Measurements from ENCODE around the gene CPED1.

- peak; percentile 63 to 81 (median 70) for TF ChIP-seq CTCF (IDR thresholded peaks at IDR 0.05)
- no peak for TF ChIP-seq POLR2AphosphoS5 (IDR thresholded peaks at IDR 0.05)
- no peak for TF ChIP-seq POLR2A (IDR thresholded peaks at IDR 0.05)
Observed at GRCh38 chr7:121107923-121108498, 119.5 kb downstream of the CPED1 start.
